ENCODE measurements around the gene PLCL2.

PLCL2 gene

GRCh38 chr3:17047894-17048293, 163.1 kb downstream of the PLCL2 start:
- no peak for DNase-seq

DNA sequence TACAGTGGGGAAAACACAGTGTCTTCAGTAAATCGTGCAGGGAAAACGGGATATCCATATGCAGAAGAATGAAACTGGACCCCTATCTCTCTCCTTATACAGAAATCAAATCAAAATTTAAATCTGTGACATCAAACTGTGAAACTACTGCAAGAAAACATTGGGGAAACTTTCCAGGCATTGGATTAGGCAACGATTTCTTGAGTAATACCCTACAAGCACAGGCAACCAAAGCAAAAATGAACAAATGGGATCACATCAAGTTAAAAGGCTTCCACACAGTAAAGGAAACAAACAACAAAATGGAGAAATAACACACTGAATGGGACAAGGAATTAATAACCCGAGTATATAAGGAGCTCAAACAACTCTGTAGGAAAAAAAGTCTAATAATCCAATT, 165.3 kb downstream of the PLCL2 start:
- no peak for DNase-seq

DNA sequence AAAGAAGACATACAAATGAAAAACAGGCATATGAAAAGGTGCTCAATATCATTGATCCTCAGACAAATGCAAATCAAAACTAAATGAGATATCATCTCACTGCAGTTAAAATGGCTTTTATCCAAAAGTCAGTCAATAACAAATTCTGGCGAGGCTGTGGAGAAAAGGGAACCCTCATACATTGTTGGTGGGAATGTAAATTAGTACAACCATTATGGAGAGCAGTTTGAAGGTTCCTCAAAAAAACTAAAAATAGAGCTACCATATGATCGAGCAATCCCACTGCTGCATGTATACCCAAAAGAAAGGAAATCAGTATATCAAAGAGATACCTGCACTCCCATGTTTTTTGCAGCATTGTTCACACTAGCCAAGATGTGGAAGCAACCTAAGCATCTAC, 165.8 kb downstream of the PLCL2 start:
- DNase-seq: no peak

GRCh38 chr3:17052363-17052762, 167.6 kb downstream of the PLCL2 start:
- DNase-seq: no peak

DNA sequence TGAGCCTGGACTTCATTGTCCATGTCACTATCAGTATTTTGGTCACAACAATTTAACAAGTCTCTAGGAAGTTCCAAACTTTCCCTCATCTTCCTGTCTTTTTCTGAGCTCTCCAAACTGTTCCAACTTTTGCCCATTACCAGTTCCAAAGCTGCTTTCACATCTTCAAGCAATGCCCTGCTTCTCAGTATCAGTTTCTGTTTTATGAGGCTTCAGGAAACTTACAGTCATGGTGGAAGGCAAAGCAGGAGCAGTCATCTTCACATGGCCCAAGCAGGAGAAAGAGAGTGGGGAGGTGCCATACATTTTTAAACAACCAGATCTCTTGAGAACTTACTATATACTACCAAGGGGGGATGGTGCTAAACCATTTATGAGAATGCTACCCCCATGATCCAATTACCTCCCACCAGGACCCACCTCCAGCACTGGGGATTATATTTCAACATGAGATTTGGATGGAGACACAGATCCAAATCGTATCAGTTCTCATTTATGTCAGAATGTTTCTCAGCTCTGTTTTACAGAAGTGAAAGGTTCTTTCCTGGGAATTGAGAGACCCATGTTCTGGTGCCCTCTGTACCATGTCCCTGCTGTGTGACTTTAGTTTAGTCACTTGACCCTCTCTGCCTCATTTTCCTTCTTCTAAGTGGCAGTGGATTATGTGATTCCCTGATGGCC, 169.7 kb downstream of the PLCL2 start:
- DNase-seq: no peak

- DNase-seq: no peak
Measured at GRCh38 chr3:17054982-17055343, 170.2 kb downstream of the PLCL2 start.

- DNase-seq: no peak
Measured at GRCh38 chr3:17055374-17056276, 170.9 kb downstream of the PLCL2 start.

- DNase-seq: no peak
Measured at GRCh38 chr3:17057321-17057720, 172.6 kb downstream of the PLCL2 start.

DNA sequence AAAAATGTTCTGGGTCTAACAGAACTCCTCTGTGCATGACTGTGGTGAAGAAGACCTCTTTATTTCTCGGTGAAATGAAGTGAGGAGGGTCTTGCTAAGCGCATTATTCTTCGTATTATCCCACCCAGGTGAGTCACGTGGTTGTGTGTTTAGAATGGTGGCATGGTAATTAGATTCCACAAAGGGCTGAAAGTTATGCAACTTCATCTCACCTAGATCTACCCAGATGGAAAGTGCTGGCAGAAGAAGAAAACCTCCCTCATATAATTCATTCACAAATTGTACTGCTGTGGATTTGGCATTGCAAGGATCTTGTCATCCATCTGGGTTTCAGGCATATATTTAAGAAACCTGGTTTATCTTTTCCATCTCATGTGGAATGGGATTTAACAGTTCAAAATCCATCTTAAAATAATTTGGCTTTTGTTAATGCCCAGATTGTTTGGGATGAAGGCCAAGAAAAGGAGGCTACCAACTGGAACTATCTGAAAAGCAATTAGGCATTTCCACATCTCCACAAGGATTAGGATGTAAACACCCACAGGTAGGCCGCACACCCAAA, 175.3 kb downstream of the PLCL2 start:
- no peak for DNase-seq

GRCh38 chr3:17061005-17061404, 176.2 kb downstream of the PLCL2 start:
- no peak for DNase-seq

GRCh38 chr3:17062736-17063135, 178.0 kb downstream of the PLCL2 start:
- DNase-seq: no peak

GRCh38 chr3:17063596-17063995, 178.8 kb downstream of the PLCL2 start:
- DNase-seq: no peak

DNA sequence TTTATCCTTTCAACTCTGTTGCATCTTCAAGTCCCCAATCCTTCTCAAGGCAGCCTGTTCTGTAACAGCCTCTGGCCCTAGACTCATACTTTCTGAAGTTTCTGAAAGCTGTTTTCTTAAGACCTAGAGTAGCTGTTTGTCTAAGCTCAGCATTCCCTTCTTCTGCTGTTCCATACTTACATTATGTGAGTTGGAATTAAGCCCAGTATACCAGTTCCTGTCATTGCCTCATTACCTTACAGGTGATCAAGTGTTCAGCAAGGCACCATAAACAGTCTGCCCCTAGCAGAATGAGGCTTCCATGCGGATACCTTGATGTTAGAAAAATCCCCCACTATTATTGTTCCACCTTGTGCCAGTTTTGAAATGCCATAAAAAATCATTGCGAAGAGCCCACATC, 180.6 kb downstream of the PLCL2 start:
- no peak for DNase-seq

DNA sequence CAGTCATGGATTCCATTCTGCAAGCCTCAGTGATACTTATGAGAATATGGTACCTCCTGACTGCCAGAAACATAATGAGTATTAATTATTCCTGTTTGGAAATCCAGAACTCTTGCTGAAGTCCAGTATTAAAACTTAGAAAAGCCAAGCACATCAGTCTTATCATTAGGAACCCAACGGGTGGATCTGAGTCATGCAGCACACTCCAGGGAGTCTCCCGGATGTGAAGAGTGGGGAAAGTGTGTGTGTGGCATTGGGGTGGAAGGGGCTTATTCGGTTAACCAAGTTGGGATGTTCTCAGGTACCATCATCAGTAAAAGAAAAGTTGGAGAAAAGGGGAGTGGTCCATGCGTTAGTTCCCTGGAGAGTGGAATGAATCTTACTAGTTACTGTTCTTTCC, 181.1 kb downstream of the PLCL2 start:
- no peak for DNase-seq

DNA sequence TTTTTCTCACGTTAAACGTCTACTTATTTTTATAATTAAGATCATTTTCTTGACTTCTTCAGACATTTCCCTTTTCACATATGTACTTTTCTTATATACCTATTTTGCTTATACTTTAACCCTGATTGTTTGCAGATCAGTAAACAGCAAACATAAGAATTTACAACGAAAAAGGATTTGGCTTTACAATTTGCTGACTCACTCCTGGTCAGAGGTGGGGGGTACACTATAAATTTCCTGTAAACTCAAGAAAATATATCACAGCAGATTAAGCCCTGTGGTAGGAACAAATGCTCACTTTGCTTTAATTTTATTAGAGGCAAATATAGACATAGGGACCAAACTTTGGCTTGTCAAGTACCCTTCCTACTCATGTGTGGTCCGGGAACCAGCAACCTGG, 185.0 kb downstream of the PLCL2 start:
- DNase-seq: no peak

DNA sequence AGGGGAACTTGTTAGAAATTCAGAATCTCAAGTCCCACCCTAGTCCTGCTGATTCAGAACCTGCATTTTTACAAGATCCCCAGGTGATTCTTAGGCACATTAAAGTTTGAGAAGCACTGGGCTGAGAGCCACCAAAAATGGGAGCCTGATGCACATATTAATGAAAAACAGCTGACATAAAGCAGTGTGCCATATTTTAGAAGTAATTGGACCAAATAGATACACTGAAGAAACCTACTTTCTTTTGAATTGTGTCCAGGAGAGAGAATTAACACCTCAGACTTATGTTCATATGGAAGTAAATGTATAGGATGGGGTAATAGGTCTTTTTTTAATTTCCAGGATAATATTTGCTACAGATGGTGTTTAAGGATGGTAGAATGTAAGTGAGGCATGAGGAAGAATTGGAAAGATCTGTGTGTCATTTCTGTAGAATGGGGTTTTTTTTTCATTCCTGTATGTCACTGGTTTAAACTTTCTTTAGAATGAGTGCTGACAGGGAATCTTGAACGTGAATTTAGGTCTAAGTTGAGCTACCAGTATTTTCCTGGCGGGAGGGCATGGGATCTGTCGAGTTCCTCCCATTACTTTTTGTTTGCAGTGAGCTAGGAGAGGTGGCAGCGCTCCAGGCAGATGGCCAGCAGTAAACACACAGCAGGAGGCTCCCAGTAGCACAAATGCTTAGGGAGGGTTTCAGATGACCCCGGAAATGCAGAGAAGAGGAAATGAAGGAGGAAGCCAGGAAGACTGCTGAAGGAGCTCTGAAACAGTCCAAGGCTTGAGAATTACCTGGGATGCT, 185.6 kb downstream of the PLCL2 start:
- DNase-seq: no peak

DNA sequence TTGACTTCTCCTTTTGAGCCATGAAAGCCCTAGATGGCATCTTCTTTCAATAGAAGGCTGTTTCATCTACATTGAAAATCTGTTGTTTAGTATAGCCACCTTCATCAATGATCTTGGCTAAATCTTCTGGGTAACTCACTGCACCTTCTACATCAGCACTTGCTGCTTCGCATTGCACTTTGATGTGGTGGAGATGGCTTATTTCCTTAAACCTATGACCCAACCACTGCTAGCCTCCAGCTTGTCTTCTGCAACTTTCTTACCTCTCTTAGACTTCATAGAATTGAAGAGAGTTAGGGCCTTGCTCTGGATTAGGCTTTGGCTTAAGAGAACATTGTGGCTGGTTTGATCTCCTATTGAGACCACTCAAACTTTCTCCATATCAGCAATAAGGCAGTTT, 189.8 kb downstream of the PLCL2 start:
- DNase-seq: no peak

GRCh38 chr3:17075358-17075757, 190.6 kb downstream of the PLCL2 start:
- DNase-seq: no peak

DNA sequence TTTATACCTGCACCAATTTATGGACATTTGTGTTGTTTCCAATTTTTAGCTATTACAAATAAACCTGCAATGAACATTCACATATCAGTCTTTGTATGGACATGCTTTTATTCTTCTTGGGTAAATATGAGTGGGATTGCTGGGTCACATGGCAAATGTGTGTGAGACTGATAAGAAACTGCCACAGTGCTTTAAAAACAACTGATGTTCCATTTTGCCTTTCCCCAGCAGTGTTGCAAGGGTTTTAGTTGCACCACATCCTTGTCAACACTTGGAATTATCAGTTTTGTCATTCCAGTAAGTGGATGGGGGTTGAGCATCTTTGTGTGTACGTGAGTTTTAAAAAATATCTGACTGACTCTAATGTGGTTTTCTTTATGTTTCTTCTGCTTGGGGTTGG, 191.2 kb downstream of the PLCL2 start:
- no peak for DNase-seq

DNA sequence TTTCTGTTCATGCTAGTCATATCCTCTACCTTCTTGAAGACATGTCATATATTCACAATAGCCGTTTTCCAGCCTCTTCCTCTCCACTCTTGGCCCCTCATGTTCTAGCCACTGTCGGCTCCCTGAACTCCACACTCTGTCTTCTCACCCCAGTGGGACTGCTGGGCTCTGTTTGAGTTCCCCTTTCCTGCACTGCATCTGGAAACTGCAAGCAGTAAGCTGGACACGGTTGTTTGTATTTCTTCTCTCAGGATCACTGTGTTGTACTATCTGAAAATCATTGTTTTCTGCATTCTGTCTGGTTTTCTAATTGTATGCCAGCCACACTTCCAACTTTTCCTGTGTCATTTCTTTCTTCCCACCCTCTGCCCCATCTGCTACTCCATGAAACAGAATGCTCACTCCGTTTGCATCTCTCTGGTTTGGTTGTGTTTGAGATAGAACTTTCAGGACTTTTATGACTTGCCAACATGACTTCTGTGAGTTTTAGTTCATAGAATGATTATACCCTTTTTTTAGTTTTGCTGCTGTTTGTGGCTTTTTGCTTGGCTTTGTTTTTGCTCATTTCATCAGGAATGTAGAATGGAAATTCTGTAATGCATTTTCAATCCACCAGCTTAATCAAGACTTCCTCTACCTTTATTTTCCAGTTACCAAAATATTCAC, 192.3 kb downstream of the PLCL2 start:
- no peak for DNase-seq

GRCh38 chr3:17077606-17078005, 192.9 kb downstream of the PLCL2 start:
- no peak for DNase-seq

GRCh38 chr3:17078926-17079465, 194.2 kb downstream of the PLCL2 start:
- DNase-seq: no peak

DNA sequence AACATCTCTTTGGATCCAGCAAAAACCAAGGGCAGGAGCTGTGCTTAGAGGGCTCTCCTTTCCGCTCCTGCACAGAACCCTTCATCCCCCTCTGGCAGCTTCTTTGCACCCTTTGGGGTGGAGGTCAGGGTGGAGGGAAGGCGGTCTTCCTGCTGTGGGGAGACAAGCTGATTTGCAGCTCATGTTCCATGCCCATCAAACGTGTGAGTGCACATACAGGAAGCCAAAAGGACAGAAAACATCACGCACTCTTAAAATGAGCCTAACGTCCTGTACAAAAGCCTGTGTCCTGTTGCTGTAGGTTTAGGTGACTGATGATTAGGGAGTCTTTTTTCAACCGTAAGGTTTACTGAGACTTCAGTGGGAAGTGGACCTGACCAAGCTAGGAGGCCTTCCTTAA, 195.2 kb downstream of the PLCL2 start:
- DNase-seq: no peak
